HG03135 (cell line): ENCODE measurements around the gene SLIT3.

Source experiments
- ATAC-seq: cut with Tn5 transposase; IDR thresholded peaks from one replicate; pipeline ENCODE4 v1.9.1; 2021; ENCODE audit warnings: mild to moderate bottlenecking, moderate library complexity; ENCODE audit not compliant: unreplicated experiment

SLIT3 gene

DNA sequence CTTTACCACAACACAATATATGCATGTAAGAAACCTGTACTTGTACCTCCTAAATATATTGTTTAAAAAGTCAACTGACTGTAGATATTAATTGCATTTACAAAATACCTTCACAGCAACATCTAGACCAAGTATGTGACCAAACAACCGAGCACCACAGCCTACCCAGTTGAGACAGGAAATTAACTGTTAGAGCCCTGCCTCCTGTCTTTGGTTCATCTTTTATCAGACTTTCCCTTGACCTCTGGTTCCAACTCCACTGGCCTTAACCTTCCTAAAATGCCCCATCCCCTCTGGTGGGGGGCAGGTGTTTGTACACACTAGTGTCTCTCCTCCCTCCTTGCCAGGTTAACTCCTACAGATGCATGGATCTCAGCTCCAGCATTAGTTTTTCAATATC lies 566.8 kb downstream of the SLIT3 start:
- ATAC-seq = no peak

DNA sequence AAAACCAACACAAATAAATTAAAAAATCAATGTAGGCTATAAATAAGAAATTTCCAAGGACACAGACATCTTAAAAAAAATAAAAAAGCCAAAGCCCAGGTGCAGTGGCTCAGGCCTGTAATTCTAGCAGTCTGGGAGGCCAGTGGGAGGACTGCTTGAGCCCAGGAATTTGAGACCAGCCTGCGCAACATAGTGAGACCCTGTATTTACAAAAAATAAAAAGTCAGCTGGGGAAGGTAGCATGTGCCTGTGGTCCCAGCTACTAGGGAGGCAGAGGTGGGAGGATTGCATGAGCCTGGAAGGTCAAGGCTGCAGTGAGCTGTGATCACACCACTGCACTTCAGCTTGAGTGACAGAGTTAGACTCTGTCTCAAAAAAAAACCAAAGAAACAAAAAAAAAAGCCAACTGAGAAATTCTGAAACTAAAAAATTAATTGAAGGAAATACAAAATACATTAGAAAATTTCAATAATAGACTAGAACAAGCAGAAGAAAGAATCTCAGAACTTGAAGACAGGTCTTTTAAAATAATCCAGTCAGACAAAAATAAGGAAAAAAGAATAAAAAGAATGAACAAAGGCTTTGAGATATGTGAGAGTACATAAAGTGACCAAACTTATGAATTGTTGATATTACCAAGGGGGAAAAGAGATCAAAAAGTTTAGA lies 572.3 kb downstream of the SLIT3 start:
- ATAC-seq = no peak

DNA sequence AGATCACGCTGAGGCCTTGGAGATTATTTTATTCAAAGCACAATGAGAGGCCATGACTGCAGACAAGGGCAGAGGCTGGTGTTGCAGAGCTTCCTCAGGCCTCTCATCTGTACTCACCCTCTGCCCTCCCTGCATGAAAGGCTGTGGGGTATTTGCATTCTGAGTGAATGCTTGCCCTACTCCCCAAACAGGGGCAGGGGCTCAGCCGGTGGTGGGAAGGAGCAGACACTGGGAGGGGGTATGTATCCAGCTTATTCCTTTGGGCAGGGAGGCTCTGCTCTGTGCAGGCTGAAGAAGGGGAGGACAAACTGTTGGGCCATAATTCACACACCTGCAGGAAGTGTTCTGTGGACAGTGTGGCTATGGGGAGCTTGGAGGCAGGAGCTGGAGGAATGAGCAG lies 573.4 kb downstream of the SLIT3 start:
- no peak for ATAC-seq

DNA sequence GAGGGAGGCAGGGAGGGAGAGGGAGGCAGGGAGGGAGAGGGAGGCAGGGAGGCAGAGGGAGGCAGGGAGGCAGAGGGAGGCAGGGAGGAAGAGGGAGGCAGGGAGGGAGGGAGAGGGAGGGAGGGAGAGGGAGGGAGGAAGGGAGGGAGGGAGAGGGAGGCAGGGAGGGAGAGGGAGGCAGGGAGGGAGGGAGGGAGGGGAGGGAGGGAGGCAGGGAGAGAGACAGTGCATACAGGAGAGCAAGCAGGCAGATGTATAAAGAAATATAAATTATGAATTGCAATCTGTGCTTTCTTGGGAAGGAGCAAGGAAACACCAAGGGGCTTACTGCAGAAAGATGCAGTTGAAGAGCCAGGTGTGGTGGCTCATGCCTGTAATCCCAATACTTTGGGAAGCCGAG lies 574.6 kb downstream of the SLIT3 start:
- no peak for ATAC-seq

DNA sequence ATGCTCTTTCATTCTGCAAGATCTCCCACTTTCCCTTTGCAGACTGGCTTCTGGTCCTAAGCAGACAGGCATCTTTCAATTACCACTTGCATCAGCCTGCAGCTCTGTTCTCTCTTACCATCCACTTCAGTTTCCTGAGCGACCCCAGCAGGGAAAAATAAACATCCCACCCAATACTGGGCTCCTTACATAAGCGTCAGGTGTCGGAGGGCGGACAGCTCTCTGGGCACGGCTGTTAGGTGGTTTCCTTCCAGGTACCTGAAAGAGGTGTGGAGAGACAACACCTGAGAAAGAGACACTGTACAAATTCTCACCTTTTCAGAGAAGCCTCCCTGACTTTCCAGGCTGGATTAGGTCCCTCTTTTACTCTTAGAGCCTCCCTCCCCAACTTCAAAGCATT lies 576.7 kb downstream of the SLIT3 start:
- ATAC-seq = no peak

DNA sequence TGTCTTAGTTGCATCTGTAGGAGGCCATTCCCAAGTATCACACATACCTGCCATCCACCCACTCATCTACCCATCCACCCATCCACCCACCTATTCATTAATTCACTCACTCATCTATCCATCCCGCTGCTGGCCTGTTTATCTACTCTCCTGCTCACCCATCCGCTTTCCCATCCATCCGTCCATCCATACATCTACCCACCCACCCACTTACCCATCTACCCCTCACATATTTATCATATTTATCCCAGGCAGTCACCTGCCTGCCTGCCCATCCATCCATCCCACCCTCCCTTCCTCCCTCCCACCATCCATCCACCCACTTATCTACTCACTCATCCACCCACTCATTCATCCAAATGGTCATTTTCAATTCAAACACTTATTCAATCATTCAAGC lies 577.9 kb downstream of the SLIT3 start:
- ATAC-seq = no peak

DNA sequence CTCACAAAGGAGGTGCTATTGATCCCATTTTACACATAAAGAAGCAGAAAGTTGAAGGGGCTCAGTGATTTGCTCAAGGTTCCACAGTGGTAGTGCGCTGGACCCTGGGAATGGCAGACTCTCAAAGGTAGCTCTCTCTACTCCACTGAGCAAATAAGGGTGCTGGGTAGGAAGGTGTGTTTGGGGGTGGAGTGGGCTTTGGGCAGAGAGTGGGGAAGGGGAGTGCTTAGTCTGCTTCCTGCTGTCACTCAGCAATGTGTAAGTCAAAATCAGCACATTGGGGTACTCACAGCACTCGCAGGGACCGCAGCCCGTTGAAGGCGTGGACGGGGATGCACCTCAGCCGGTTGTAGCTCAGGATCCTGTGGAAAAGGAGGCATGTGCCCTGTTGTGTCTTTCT lies 579.0 kb downstream of the SLIT3 start:
- ATAC-seq = no peak

DNA sequence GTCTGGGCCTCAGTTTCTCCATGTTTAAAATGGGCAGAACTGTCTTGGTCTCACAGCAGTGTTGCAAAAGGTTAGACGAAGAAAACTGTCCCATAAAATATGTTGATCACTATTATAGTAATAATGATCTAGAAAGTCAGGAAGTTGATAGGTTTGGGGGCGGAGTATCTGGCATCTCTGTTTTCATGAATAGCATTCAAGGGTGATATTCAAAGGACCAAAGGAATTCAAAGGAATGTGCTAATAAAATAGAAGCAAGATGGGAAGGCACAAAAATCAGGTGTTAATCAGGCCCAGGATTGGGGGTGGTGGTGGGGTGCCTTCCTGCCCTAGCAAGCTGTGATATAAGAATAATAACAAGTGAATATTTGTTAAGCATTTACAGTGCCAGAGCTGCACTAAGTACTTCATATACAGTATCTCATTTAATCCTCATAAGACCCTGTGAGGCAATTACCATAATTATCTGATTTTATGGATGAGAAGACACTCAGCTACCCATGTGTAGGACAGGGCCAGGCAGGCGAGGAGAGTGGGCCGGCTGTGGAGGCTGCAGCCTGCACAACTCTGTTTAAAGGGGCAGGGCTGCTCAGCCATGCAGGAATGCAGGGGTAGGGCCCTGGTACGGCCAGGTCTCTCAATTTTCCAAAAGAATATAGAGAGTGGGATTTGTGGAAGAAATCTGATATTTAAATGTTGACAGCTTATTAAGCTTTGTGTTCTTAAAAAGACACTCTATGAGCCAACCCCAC lies 579.8 kb downstream of the SLIT3 start:
- no peak for ATAC-seq

DNA sequence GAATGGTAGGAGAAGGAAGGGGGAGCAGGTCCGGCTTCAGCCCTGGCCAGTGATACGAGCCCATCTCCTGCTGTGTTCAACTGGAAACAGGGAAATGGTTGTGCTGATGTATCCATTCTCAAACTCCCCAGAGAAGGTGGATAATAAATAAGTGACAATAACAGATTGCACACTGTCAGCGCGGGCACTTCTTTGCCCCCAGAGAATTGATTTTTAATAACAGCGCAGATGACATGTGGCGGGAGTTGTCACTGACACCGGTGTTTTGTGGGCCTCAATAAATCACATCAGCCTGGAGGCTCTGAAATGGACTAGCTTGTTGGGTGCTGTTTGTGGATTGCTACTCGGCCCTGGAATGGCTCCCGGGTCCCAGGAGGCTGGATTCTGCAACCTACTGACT lies 580.4 kb downstream of the SLIT3 start:
- no peak for ATAC-seq

DNA sequence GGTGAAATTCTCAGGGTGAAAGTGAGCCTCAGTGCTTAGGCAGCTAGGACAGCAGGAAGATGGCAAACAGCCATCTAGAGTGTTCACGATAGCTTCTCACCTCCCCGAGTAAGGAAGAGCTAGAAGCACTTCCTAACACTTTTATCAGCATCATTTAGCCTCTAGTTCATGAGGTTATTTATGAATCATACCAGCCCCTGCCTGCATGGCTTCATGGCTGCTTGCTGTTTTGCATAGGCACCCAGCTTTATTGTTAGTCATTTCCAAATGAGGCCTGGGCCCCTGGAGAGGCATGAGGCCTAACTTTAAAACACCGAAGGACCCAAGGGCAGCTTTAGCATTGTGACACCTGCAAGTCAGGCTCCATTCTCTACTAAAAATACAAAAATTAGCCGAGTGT lies 586.9 kb downstream of the SLIT3 start:
- no peak for ATAC-seq

DNA sequence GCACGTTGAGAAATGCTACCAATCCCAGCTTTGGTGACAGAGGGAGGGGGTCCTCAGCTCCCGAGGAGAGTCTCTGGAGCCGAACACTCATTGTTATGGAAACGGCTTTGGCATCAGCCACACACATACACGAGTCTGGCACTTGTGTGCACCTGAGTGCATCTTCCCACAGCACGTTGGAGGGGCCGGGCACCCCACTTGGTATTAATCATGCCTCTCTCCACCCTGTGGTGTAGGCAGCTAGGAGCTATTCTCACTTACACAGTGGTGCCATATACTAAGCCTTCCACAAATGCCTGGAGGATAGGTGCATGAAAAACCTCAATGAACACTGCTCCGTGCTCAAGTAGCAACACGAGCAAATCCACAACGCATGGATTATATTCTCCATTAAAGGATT lies 587.9 kb downstream of the SLIT3 start:
- no peak for ATAC-seq

DNA sequence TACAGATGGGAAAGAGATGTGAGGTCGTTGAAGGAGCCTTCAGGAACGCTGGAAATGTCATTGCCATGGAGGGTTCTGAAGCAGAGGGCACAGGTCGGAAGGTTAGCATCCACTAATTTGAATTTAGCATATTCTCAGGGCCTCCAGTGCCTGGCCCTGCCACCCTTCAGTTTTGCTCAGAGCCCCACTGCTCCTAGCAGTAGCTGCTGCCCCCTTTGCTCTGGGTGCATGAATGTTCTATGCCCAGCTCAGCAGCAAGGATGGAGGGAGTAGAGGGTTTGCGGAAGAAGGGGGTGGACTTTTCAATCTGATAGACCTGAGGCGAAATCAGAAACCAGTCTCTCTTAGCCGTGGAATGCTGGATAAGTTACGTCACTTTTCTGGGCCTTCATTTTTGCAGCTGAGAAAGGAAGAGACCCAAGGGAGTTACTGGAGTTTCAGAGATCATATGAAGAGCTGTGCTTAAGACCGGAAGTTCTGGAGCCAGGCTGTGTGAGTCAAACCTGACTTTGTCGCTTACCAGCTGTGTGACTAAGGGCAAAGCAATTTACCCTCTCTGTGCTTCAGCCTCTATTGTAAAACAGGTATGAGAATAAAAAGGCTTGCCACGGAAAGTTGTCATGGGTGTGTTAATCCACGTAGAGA lies 588.5 kb downstream of the SLIT3 start:
- no peak for ATAC-seq

DNA sequence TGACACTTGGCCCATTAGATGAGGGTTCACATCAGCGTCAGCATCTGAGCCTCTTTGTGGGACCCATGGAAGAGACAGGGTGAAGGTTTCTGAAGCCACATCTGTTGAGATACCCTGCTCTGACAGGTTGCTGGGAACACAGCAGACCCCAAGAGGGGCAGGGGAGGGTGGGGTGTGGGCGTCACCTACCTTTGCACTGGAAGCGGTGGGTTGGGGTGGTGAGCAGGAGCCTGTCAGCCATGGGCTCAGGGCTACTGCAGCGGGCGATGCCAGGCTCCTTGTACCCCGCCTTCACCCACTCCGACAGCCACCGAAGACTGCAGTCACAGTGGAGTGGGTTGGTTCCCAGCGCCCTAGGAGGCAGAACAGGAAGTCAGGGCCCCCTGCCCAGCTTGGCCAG lies 590.2 kb downstream of the SLIT3 start:
- ATAC-seq = no peak

DNA sequence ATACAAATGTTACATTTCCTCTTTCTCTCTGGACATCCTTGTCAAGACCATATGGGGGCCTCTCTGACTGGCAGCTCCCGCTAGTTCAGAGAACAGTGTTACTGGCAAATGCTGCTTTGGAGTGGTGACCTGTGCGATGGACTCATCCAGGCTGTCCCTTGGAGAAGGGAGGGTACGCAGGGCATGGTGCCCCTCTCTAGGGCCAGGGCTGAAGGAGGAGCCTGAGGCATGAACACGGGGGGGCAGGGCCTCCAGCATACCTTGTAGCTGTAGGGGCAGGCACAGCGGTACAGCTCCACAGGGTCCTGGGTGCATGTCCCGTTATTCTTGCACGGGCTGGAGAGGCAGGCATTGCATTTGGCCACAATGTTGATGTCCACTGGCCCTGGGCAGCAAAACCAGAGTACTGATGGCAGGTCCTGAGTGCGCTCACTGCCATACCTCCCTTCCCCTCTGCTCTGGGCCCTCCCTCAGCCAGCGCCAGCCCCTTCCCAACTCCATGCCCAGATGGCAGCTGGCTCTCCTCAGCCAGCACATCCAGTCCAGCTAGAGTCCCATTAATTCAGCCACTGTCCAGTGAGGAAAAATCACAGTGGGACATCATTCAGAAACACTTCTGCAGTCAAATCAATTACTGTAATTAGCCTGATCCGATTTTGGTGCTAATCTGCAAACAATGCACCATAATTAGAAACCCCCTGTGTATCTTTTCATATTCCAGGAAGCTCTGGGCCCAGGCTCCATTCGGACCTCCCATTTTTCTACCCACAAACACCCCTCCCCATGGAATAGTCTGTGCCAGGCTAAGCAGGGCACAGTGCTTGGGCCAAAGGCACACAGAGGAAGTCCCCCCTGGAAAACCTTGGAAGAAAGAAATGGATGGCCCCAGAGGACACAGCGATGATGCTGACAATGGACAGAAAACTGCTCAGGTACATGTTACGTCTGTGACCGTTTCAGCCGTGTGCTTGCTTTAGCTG lies 592.9 kb downstream of the SLIT3 start:
- no peak for ATAC-seq

DNA sequence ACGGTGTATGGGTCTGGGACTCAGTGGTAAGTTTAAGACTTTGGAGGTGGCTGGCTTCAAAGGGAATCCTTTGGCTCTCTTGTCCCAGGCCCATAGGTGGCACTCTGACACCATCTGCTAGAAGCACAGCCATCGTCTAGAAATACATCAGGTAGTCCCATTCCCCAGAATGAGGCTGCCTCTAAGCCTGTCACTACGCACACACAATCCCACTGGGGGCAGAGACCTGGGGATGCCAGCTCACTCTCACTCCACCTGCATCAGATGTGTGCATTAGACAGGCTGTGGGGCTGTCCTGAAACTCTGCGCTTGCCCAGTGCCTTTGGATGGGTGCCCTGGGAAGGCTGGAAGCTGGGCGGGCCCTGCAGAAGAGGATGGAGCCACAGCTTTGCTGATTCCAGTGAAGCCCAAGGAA lies 594.3 kb downstream of the SLIT3 start:
- no peak for ATAC-seq

DNA sequence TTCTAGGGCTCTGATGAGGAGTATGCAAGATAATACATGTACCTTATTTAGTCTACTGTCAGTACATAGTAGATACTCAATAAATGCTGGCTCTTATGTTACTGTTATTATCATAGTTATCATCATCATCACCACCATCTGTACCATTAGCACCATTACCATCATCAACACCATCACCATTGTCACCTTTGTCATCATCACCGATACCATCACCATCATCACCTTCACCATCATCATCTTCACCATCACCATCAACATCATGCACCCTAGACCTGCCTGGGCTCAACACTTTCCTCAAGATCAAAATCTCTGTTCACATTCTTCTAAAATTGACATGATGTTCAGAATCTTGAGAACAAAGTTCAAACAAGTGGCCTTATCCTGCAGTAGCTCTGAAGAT lies 595.6 kb downstream of the SLIT3 start:
- ATAC-seq = no peak

DNA sequence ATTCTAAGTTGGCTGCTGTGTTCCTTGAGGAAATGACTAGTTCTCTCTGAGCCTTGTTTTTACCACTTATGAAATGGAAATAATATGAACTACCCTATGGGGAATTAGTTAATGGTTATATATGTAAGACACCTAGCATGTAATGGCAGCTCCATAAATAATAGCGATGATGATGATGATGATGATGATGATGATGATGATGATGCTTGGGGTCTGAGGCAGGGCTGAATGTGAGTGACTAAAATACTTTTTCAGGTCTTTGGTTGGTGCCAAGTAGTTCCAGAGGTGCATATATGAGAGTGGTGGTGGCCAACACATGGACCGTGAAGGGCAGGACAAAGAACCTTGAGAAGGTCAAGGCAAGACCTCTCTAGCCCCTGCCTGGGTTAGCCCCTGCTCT lies 598.4 kb downstream of the SLIT3 start:
- no peak for ATAC-seq

DNA sequence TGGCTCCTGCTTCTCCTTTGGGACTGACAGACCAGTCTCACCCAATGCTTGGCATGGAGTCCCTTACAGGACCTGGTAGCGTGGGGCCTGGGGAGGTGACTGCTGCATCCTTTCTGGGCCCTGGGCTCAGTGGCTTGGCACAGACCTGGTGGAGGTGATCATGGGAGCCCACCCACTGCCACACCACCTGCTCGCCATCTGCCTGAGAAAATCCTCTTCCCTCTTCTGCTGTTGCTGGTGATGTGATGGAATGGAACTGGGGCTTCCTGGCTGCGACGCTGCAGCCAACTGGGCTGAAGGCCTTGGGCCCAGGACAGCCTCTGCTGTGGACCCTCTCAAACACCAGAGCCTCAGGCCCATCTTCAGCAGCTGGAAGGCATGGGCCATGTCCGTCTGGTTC lies 599.3 kb downstream of the SLIT3 start:
- no peak for ATAC-seq

DNA sequence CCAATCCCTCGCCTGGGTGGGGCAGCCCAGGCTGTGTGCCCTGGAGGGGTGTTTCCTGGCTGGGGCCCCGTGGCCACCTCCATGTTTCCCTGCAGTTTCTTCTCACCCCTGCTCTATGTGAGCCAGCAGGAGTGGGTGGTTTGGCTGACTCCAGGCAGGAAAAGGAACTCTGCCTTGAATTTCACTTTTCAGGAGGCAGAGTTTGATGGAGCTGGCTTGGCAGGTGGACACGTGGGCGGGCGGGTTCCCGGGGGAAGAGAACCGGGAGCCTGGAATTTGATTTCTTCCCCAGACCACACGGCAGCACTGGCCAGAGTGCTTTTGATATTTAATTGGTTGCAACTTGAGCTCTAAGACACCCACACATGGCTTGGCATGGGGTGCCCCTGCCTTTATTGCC lies 601.9 kb downstream of the SLIT3 start:
- no peak for ATAC-seq

DNA sequence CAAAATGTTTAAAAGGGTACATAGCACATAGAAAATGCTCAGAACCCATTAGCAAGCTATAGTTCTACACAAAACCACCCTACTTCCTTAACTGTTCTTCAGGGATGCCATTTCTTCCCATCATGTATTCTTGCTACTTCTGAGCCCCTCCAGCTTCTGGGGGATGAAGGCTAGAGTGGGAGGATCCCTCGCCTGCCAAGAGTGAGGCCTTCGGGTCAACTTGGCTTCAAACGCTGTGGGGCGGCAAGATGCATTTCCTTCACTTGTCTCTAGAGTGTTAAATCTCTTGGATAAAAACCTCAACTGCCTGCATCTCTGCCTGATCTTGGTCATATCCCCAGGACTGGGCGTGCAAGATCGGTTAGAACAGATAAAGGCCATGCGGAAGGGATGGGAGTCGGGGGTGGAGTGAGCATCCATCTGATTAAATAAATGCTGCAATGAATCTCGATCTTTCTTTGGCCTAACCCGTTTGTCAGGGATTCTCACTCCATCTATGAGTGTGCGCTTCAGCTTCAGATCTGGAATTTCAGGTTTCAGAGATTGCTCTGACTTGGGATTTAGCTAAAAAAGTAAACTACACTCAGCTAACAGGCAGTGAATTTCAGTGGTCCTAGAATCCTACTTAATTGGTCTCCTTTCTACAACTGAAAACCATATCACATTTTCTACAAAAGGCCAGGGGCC lies 603.8 kb downstream of the SLIT3 start:
- no peak for ATAC-seq

DNA sequence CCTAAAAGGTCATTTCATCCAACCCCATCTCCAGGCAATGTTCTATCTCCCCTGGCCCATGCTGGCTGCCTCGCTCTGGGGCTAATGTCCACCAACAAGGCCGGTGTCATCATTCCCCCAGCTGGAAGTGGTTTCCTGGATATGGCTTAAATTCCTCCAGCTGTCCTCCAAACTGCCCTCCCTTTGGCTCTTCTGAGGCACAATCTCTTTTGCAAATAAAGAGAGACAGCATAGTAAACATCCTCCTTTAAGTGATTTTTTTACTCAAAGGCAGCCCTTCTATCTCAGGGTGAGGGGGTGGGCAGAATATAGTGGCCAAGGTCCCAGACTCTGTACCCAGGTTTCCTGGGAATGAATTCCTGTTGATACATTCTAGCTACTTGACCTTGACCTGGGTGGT lies 604.3 kb downstream of the SLIT3 start:
- no peak for ATAC-seq
